HG02970 (cell line): ENCODE measurements around the gene OOSP3.
"Not testable (repeated sequence)": the region's sequence is repeated elsewhere in the genome, so short reads cannot be mapped to it uniquely, and the experiment has no call there.

Experiments used
- ATAC-seq: cut with Tn5 transposase; IDR thresholded peaks from one replicate; pipeline ENCODE4 v1.9.1; 2021; ENCODE audit warnings: mild to moderate bottlenecking, moderate library complexity, moderate number of reproducible peaks; ENCODE audit not compliant: unreplicated experiment, low FRiP score

OOSP3 gene

DNA sequence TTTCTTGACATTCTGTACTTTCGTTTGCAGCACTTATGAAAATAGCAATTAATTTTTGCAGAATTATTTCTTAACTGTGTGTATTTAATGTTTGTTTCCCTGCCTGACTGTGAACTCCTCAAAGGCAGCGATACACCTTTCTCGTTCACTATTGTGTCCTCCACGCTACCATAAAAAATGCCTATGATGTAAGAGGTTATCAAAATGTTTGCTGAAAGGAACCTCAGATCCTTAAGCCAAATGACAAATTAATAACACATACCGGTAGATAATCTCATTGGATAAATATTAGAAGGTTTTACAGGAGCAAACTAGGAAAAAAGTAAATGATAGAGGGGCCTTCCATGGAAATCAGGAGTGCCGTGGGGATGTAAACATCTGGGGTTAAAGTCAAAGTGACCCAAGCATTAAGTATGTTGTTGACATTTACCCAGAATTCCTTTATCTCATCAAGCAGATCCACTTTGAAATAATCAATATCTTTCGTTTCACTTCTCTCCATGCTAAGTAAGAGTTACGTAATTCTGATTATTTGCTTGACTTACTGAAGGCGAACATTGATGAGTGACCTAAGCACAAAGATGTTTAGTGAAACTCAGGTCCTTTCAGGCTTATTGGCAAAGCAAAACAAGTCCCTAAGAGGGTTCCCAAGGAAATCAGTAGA, 2.6 kb upstream of the OOSP3 start:
- ATAC-seq = no peak

DNA sequence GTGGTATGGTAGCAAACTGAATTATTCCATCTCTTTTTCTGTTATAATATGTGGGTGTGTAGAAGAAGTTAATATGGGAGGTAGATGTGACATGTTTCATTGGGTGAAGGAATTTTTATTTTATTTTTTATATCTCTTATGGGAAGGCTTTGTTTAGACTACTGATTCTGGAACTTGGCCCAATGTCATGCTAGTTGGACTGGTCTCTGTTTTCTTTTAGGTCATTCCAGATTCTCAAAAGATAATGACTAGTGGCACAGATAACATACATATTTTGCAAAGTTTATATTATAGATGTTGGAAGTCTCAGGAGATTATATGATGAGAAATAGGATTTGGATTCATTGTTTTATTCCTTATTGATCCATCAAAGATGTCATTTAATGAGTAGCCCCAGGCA, 1.3 kb upstream of the OOSP3 start:
- ATAC-seq = no peak

DNA sequence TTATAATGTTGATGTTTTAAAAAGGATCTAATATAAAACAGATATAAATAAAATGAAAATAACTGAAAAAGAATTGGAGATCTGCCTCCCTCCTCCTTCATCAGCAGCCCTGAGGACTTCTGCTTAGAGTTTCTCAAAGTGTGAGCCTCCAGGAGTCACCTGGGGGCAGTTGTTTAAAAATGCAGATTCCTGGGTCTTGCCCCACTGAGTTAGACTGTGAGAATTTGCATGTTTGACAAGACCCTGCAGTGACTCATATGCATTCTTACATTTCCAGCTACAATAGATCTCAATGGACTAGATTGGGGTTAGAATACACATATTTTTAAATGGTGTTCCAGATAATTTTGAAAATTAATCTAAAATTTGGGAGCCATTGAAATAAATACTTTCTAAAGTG, 798 bp upstream of the OOSP3 start:
- no peak for ATAC-seq

DNA sequence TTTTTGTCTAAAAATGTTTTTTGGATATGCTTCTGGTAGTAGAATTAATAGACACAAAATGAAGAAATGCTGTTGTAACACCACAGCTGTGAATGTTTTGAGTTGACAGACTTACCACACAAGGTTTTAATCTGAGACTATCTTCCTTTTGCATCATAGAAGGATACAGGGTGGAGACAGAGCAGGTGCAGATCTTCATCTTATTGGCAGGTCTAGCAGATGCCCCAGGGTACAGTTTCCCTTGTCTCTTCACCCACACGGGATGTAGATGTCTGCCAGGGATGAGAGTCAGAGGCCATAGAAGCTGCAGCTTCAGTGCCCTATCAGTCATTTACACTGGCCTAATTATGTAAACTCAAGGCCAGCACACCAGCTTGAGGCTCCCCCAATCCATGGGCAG, 985 bp downstream of the OOSP3 start:
- ATAC-seq = no peak

DNA sequence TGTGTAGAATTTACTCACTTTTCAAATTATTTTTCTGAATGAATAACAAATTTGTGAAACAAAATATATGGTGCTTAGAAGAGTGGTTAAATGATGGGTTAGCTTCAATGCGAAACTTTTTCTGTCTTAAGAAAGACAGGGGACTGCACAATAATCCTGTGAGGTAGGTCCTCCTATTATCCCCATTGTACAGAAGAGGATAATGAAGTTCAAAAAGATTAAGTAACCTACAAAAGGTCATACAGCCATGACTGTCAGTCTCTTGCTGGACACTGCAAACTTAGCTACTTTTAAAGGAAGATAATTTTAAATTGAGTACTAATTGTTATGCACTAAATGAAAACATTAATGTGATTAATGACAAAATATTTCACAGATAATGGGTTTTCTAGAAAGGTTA, 5.0 kb downstream of the OOSP3 start:
- ATAC-seq = no peak

DNA sequence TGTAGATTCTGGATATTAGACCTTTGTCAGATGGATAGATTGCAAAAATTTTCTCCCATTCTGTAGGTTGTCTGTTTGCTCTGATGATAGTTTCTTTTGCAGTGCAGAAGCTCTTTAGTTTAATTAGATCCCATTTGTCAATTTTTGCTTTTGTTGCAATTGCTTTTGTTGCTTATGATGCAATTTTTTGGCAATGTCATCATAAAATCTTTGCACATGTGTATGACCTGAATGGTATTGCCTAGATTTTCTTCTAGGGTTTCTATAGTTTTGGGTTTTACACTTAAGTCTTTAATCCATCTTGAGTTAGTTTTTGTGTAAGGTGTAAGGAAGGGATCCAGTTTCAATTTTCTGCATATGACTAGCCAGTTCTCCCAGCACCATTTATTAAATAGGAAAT, 8.6 kb downstream of the OOSP3 start:
- not testable (repeated sequence) for ATAC-seq

DNA sequence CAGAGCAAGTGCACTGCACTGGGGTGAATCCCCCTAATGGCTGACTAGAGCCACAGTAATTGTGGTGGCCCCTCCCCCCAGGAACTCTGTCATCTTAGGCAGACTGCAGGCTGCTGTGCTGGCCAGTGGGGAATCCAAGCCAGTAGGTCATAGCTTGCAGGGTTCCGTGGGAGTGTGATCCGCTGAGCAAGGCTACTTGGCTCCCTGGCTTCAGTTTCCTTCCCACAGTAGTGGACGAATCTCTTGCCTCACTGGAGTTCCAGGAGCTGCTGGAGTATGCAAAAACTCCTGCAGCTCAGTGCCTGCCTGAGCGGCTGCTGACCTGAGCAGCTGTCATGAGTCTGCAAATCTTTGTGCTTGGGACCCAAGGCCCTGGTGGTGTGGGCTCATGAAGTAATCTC, 13.2 kb downstream of the OOSP3 start:
- ATAC-seq = no peak

DNA sequence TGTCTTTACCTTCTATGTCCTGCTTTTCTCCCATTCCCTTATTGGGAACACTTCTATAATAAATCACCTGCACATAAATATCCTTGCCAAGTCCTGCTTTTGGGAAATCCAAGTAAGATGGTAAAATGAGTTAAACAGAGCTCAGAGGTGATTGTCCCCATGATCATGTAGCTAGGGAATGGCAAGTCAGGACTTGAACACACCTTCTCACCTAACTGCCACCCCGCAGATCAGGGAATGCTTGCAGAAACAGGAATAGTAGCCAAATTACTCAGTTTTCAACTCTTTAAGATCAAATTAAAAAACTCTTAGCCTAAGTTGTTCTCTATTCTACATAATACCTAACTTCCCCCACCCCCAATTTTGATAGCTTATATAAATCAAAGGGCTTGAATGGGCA, 16.0 kb downstream of the OOSP3 start:
- no peak for ATAC-seq

DNA sequence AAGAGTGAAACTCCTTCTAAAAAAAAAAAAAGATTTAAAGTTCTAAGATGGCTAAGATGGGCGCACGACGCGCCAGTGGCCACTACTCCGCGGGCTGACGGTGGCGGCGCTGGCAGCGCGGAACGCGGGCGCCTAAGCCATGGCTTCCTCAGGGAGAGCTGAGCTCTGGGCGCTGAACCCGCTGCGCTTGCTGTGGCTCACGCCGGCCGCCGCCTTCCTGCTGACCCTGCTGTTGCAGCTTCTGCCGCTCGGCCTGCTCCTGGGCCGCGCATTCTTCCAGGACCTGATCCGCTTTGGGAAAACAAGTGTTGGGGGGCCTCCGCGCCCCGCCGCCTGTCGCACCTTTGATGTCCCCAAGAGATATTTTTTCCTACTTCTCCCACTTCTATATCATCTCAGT, 19.5 kb downstream of the OOSP3 start:
- ATAC-seq = no peak

DNA sequence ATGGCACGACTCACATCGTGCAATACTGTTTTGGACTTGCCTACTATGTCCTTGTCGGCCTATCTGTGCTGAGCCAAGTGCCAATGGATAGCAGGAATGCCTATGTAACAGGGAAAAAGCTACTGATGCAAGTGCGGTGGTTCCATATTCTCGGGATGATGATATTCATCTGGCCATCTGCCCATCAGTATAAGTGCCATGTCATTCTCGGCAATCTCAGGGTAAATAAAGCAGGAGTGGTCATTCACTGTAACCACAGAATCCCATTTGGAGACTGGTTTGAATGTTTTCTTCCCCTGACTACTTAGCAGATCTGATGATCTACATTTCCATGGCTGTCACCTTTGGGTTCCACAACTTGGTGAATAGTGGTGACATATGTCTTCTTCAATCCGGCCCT, 20.1 kb downstream of the OOSP3 start:
- no peak for ATAC-seq

DNA sequence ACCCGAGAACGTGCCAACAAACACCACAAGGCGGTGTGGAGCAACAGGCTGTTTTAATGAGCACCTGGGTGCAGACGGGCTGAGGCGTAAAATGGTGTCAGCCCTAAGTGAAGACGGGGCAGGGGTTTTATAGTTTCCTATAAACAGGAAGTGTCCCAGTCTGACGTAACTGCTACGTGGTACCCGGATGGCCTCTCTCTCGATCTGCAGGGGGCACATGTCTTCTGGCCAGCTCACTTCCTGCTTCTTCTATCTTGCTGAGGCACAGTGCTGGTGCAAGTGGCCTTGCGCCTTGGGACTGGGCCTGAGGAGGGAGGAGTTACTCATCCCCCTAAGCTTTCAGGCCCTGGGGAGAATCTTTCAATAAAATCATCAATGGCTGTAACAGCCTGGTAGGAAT, 20.9 kb downstream of the OOSP3 start:
- ATAC-seq = no peak

DNA sequence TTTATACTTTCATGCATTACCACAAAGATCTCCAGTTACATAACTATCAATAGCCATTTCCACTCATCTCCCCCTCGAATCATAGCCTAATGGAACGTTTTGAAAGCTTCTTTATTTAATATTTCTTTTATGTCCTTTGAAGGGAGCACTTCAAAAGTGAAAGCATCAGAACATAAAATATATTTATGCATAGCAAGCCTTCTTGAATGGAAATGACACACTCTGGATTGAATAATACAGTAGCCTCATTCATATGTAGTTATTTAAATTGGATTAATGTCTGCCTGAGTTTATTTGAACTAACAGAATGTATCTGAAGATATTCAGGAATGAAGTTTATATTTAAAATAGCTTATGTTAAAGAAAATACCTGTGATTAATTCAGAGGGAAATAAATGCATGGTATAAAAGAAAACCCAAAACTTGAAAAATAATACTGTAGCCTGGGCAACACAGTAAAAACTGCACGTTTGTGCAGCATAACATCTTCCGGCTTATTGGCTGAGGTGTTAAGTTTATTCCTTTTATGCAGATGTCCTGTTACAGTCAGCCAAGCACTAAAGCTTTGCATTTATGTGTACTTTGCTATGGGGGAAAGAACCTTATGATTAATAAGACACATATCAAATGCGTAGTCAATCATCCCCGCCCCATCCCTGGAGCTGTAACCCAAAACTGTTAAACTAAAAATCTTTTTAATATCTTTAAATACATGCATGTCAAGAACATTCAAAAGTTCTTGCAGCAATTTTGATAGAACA, 22.0 kb downstream of the OOSP3 start:
- no peak for ATAC-seq

DNA sequence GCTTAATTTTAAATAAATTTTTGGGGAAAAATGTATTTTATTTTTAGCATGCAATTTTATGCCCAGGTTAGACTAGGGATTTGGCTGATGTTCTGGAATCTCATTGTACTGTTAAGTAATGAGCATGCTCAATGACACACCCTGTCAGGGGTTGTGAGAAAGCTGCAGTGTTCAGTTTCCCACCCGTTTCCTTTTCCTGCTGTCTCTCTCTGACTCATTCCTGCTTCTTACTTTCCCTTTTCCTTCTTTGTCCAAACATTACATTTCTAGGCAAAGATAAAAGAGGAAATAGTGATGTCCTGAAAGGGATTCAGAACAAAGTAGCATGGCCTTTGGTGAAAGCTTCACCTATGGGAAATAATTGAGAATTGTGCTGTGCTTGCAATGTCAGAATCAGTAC, 22.7 kb downstream of the OOSP3 start:
- no peak for ATAC-seq

DNA sequence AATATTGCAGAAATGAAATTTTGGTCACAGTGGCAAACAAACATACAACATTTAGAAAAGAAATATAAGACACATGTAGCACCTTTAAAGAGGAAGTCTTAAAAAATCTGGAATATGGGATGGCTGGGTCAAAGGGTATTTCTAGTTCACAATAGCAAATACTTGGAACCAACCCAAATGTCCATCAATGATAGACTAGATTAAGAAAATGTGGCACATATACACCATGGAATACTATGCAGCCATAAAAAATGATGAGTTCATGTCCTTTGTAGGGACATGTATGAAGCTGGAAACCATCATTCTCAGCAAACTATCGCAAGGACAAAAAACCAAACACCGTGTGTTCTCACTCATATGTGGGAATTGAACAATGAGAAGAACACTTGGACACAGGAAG, 25.0 kb downstream of the OOSP3 start:
- not testable (repeated sequence) for ATAC-seq

DNA sequence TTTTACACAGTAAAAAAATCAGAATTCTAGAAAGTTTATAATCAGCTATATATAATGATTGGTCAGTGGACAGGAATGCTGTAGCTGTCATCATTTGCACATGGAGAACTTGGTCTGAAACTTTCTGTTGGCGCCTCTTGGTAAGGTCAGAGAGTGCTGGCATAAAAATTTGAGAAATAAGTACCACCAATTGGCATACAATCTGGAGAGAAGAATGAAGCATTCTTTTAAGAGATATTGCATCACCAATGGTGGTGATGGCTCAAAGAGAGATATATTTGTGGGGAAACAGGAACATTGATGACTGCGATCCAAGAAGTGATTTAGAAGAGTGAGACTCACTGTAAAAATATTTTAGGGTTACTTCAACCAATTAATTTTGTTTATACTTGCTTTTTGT, 39.9 kb downstream of the OOSP3 start:
- no peak for ATAC-seq

DNA sequence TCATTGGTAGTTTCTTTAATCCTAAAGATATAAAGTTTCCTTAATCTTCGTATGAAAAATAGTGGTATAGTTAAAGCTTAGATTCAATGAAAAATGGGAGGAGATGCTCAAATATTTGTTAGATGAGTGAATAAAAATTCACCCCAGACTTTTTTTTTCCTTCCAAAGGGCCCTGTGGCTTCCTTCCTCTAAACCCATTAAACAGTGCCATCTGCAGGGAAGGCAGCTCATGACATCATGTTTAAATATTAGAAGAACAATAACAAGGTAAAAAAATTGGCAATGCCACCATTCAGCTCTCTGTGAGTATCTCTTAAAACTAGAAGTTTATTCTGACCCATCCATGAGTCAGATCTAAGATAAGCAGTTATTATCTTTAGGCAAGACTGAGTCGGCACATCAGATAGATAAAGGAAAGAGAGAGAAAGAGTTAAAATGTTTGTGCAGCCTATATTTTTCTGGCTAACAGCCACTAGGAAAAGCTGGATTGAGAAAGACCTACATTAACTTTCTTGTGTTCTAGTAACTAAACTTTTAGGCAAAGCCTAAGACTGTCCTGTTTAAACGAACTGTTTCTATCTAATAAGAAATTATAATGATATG, 40.5 kb downstream of the OOSP3 start:
- ATAC-seq = no peak

DNA sequence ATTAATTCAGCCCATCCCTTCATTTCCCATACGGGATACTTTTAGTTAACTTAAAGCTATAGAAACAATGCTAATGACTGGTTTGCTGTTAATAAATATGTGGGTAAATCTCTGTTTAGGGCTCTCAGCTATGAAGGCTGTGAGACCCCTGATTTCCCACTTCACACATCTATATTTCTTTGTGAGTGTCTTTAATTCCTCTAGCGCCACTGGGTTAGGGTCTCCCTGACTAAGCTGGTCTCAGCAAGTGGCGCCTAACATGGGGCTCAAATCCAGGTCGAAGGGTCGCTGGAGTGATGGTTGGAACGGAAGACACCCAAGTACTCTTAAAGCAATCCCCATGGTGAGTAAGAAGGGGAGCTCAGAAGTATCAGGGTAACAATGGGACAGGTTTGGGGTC, 45.2 kb downstream of the OOSP3 start:
- ATAC-seq = no peak

DNA sequence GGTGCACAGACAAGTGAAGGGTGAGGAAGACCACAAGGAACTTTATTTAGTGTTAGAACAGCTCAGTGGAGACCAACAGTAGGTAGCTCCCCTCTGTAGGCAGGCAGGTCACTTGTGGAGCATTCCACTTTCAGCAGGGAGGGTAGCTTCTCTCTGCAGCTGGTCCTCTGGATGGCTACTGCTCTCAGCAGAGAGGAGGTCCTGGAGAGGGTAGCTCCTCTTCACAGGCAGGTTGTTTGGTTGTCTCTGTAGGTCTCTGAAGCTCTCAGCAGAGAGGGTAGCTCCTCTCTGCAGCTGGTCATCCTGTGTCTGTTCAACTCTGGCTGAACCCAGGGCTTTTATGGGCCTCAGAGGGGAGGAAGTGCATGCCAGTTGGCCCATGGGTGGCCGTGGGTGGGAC, 53.1 kb downstream of the OOSP3 start:
- no peak for ATAC-seq

DNA sequence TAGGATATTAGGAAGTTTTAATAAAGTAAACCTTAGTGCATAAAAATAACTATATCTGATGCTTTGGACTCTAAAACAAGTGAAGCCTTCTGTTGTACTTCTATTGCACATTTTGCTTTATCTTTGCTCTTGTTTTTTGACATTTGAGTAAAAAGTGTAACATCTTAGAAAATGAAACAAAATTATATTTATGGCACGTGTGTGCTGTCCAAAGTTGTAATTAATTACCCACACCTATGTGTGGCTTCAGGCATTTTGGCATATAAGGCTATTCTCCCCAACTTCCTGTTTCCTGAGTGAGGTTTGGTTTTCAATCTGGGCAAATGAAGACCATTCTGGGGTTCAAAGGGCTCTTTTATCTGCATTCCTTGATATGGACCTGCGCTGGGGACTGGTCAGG, 59.5 kb downstream of the OOSP3 start, which contains the start of gene OOSP1:
Gene OOSP1, plus strand, starts transcription at position 301 of the 400 bp plus-strand sequence. Its CDS starts 23 bp downstream, at position 324.
- no peak for ATAC-seq

DNA sequence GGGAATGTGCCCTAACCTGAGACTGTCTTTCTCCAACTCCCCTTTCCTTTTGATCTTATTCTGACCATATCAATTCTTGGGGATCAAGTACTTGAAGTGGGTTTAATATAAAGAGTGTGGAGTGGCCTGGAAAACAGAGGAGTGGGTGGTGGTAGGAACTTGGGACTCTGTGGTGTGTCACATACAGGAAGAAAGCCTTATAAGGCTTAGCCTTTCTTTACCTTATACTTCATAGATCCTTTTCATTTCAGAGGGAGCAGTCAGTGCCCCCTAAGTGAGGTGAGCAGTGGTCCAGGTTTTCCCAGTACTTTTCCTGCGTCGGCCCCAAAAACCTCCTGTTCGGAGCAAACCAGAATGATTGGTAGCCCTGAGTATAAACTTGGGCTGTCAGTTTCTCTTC, 60.1 kb downstream of the OOSP3 start:
- no peak for ATAC-seq

DNA sequence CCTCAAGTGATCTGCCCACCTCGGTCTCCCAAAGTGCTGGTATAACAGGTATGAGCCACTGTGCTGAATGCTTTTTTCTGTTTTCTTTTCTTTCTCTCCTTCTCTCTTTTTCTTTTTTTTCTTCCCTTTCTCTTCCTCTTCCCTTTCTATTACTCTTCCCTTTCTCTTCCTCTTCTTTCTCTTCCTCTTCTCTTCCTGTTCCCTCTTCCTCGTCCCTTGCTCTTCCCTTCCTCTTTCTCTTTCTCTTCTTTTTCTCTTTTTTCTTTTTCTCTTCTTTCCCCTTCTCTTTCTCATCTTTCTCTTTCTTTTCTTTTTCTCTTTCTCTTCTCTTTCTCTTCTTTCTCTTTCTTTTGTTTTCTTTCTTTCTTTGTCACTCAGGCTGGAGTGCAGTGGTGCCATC, 60.9 kb downstream of the OOSP3 start:
- ATAC-seq = no peak

DNA sequence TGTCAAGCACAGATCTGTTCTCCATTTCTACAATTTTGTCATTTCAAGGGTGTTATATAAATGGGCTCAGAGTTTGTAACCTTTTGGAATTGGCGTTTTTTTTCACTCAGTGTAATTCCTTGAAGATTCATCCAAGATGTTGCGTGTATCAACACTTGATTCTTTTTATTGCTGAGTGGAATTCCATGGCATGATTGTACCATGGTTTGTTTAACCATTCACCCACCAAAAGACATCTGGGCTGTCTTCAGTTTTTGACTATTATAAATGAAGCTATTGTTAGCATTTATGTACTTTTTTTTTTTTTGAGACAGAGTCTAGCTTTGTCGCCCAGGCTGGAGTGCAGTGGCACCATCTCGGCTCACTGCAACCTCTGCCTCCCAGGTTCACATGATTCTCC, 62.5 kb downstream of the OOSP3 start:
- ATAC-seq = no peak
